Globus pallidus (tissue), 1 donor: Measurements from ENCODE around the gene TMEM196.
"Not testable (repeated sequence)": the region's sequence is repeated elsewhere in the genome, so short reads cannot be mapped to it uniquely, and the experiment has no call there.

Source experiments
- DNase-seq: peaks from one replicate; pipeline ENCODE4 v3.0.0-alpha.2; 2015; ENCODE audit warnings: low spot score

The TMEM196 gene

DNA sequence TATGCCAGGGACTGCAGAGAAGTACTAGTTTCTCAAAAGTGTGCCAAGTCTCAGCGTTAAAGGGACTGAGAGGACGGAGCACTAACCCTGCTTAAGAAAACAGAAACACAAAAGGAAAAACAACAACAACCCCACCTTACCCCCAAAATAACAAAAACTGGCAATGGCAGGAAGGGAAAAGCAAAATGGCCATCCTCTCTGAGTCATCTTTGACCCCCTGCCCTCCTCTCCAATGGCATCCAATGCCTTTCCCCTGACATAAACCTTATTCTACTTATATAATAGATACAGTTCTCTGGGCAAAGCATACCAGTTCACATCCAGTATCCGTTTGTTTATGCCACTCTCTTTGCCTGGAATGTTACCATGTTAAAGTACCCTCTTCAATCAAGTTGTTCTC, 66.2 kb downstream of the TMEM196 start:
- no peak for DNase-seq

- DNase-seq, result no peak
These were observed 67.8 kb downstream of the TMEM196 start for GRCh38 chr7:19705663-19706062.

- no peak for DNase-seq
These were observed 71.9 kb downstream of the TMEM196 start for GRCh38 chr7:19701471-19701870.

DNA sequence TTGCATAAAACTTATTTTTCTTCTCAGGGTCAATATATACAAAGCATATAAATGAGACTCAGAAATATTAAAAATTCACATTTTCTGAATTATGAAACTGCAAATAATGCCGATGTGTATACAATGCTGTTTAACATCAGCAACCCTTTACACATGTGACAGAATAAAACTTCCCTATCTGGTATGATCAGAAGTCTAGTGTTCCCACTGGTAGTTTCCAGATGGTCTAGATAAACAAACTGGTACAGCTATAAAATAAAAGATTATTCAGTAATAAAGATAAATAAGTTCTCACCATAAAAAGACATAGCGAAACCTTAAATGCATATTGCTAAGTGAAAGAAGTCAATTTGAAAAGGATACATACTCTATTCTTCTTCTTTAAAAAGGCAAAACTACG, 72.5 kb downstream of the TMEM196 start:
- no peak for DNase-seq

- DNase-seq, result no peak
These were observed 75.1 kb downstream of the TMEM196 start for GRCh38 chr7:19698331-19698730.

GRCh38 chr7:19696926-19697325, 76.5 kb downstream of the TMEM196 start:
- no peak for DNase-seq

DNA sequence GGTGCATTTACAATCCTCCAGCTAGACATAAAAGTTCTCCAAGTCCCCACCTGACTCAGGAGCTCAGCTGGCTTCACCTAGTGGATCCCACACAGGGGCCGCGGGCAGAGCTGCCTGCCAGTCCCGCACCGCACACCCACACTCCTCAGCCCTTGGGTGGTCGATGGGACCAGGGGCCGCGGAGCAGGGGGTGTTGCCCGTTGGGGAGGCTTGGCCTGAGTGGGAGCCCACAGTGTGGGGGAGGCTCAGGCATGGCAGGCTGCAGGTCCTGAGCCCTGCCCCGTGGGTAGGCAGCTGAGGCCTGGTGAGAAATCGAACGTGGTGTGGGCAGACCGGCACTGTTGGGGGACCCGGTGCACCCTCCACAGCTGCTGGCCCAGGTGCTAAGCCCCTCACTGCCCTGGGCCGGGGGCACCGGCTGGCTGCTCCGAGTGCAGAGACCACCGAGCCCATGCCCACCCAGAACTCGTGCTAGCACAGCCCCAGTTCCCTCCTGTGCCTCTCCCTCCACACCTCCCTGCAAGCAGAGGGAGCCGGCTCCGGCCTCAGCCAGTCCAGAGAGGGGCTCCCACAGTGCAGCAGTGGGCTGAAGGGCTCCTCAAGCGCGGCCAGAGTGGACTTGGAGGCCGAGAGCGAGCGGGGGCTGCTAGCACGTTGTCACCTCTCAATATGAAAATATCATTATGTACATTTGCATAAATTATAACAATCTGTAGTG, 81.1 kb downstream of the TMEM196 start:
- DNase-seq, result no peak

DNA sequence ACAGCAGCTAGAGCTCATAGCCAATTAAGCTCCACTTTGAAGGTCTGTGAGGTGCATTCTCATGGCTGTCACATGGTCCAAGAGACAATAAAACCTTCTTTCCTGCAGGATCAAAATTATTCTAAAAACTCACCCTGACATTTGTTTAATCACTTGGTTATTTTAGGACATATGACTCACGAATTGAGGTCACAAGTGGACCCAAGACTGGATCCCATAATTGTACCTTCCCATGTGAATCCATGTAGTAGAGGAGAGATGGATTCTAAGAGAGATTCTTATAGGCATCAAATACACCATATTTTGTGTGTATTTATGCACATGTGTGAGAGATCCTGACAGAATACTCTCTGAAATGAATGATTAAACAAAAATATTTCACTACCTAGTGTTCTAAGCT, 82.7 kb downstream of the TMEM196 start:
- no peak for DNase-seq

DNA sequence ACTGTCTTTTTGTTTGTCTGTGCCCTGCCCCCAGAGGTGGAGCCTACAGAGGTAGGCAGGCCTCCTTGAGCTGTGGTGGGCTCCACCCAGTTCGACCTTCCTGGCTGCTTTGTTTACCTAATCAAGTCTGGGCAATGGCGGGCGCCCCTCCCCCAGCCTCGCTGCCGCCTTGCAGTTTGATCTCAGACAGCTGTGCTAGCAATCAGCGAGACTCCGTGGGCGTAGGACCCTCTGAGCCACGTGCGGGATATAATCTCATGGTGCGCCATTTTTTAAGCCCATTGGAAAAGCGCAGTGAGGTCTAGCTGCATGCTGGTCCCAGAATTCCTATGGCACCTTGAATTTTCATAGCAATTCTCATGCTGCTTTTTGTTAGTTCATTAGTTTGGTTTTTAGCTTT, 84.3 kb downstream of the TMEM196 start:
- DNase-seq, result not testable (repeated sequence)

DNA sequence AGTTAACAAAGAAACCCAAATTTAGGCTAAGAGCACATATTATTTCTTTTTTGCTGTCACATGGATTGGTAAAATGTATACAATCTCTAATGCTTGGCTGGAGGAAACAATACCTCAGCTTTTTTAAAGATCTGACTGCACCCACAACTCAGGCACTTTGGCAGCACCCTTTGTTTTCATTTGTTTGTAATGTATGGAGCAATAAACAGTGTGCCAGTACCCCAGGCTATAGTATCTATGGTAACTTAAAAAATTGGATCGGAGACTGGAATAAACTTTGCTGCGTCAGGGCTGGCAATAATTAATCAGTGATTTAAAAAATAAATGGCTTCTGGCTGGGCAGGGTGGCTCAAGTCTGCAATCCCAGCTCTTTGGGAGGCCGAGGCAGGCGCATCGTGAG, 91.8 kb downstream of the TMEM196 start:
- no peak for DNase-seq

DNA sequence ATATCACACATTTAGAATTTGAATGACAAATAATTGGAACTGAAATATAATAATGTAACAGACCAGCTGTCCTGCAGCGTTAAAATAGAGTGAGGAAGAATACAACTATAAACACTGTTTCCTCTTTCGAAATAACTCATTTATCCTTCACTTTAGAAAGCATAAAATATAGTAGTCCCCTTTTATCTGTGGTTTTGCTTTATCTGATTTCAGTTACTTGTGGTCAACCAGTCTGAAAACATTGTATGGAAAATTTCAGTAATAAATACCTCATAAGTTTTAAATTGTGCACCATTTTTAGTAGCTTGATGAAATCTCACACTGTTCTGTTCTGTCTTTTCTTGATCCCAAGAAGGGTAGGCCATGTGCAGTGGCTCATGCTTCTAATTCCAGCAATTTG, 96.2 kb downstream of the TMEM196 start:
- DNase-seq, result no peak

- no peak for DNase-seq
These were observed 97.6 kb downstream of the TMEM196 start for GRCh38 chr7:19675816-19676215.

DNA sequence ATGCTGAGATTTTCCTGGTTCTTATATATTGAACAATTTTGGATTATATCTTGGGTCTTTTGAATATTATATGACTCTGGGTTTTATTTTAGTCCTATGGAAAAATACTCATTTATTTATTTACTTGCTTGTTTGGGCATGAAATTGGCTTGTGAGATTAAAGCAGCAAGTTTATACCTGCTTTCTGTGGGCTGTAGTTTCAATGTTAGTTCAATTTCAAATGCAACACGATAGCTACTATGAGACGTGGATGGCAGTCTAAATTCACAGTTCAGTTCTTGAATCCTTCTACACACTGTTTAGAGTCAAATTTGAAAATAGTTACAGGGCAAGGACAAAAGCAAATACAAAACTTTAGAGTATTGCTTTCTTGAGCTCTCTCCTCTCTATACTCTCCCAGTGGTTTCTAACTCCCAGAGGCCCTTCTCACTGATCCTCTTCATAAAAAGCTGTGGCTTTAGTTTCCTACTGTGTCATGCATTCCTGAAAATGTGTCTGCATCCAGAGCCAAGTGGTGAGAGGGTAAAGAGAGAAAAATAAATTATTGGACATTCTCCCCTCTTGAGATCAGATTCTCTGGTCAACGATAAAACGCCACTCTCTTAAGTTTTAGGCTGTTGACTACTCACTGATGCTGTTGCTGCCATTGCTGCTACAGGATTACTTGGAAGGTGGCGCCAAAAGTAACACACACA, 99.0 kb downstream of the TMEM196 start:
- no peak for DNase-seq

GRCh38 chr7:19670806-19671205, 102.6 kb downstream of the TMEM196 start:
- DNase-seq, result no peak
